Mesenteric fat pad (tissue), 1 donor: Measurements from ENCODE around the gene RYR2. TPM values are rescaled to one million over a fixed set of nuclear protein-coding genes. Genes with fewer than 3 reads are reported as not detected.

Experiments used
- DNase-seq: peaks from one replicate; pipeline ENCODE4 v3.0.0-alpha.2; 2020; ENCODE audit warnings: low spot score
- total RNA-seq: library from RNA; stranded (reverse); fragmentation: NEBNext Ultra II Directional; extraction: Animal tissue kit (Norgen Biotek cat#: 25700); gene quantifications from one replicate; pipeline ENCODE4 v1.2.1, GENCODE V29; 2021
- donor health status: DM: yes; HTN: yes; CAD: no.

RYR2 gene
- total RNA-seq, 1 donor from 2014 or later, result 0.45 TPM

GRCh38 chr1:237711281-237711680, 669.3 kb downstream of the RYR2 start:
- no peak for DNase-seq

- no peak for DNase-seq
These were observed 670.1 kb downstream of the RYR2 start for GRCh38 chr1:237712082-237712481.

GRCh38 chr1:237712586-237713157, 670.7 kb downstream of the RYR2 start:
- DNase-seq, result no peak

- no peak for DNase-seq
These were observed 671.9 kb downstream of the RYR2 start for GRCh38 chr1:237713916-237714315.

GRCh38 chr1:237717106-237717505, 675.1 kb downstream of the RYR2 start:
- DNase-seq, result no peak

GRCh38 chr1:237730826-237731350, 688.9 kb downstream of the RYR2 start:
- no peak for DNase-seq

GRCh38 chr1:237732657-237733056, 690.7 kb downstream of the RYR2 start:
- DNase-seq, result no peak

- DNase-seq, result no peak
These were observed 694.5 kb downstream of the RYR2 start for GRCh38 chr1:237736372-237737029.

GRCh38 chr1:237737448-237737847, 695.5 kb downstream of the RYR2 start:
- DNase-seq, result no peak

GRCh38 chr1:237737938-237738610, 696.1 kb downstream of the RYR2 start:
- DNase-seq, result no peak

- DNase-seq, result no peak
These were observed 698.9 kb downstream of the RYR2 start for GRCh38 chr1:237740846-237741245.

- DNase-seq, result no peak
These were observed 703.6 kb downstream of the RYR2 start for GRCh38 chr1:237745545-237745944.

- DNase-seq, result no peak
These were observed 706.4 kb downstream of the RYR2 start for GRCh38 chr1:237748171-237748960.

- DNase-seq, result no peak
These were observed 707.1 kb downstream of the RYR2 start for GRCh38 chr1:237749122-237749521.

GRCh38 chr1:237751090-237751489, 709.1 kb downstream of the RYR2 start:
- DNase-seq, result no peak

- no peak for DNase-seq
These were observed 712.6 kb downstream of the RYR2 start for GRCh38 chr1:237754627-237755026.

- DNase-seq, result no peak
These were observed 714.5 kb downstream of the RYR2 start for GRCh38 chr1:237756304-237756967.

- DNase-seq, result no peak
These were observed 717.4 kb downstream of the RYR2 start for GRCh38 chr1:237759377-237759776.

GRCh38 chr1:237760951-237761350, 719.0 kb downstream of the RYR2 start:
- no peak for DNase-seq

GRCh38 chr1:237763137-237763536, 721.2 kb downstream of the RYR2 start:
- no peak for DNase-seq

- no peak for DNase-seq
These were observed 721.8 kb downstream of the RYR2 start for GRCh38 chr1:237763751-237764150.
